Measurements from ENCODE around the gene PAPPA2.

PAPPA2 gene

GRCh38 chr1:176775378-176775777, 312.4 kb downstream of the PAPPA2 start:
- Histone ChIP-seq H4K20me1 (no peaks in the 10 kb centered on the region), H3K4me3 (no peak overlapping the region), H3K36me3 (no peaks in the 10 kb centered on the region), H3K4me2 (no peak overlapping the region), H3K4me1 (no peaks in the 10 kb centered on the region), H3K9ac (no peak overlapping the region), H3K27me3 (no peaks in the 10 kb centered on the region), H3K9me3 (no peaks in the 10 kb centered on the region), H3K27ac (no peak overlapping the region)
- no peak for TF ChIP-seq Cebpa-rat (IDR thresholded peaks at IDR 0.05)

GRCh38 chr1:176775996-176776395, 313.0 kb downstream of the PAPPA2 start:
- H3K36me3 ChIP-seq = no peaks in the 10 kb centered on the region
- TF ChIP-seq Cebpa-rat (IDR thresholded peaks at IDR 0.05) = no peak

GRCh38 chr1:176778056-176778455, 315.1 kb downstream of the PAPPA2 start:
- no peak for TF ChIP-seq Cebpa-rat (IDR thresholded peaks at IDR 0.05)

More at GRCh38 chr1:176775996-176776395, 313.0 kb downstream of the PAPPA2 start:
- H3K4me2 ChIP-seq = no peak overlapping the region
- no peak overlapping the region for H3K4me3 ChIP-seq
- H3K9me3 ChIP-seq = no peaks in the 10 kb centered on the region
- no peaks in the 10 kb centered on the region for H4K20me1 ChIP-seq
- H3K27me3 ChIP-seq = no peaks in the 10 kb centered on the region
- no peak overlapping the region for H3K9ac ChIP-seq
- H3K4me1 ChIP-seq = no peaks in the 10 kb centered on the region
- no peak overlapping the region for H3K27ac ChIP-seq

GRCh38 chr1:176779992-176780328, 317.0 kb downstream of the PAPPA2 start:
- no peak overlapping the region for H3K27ac ChIP-seq
- H3K27me3 ChIP-seq = no peaks in the 10 kb centered on the region
- H4K20me1 ChIP-seq = no peaks in the 10 kb centered on the region
- no peaks in the 10 kb centered on the region for H3K4me1 ChIP-seq
- no peak overlapping the region for H3K9ac ChIP-seq
- no peaks in the 10 kb centered on the region for H3K9me3 ChIP-seq
- H3K4me3 ChIP-seq = no peak overlapping the region
- H3K4me2 ChIP-seq = no peak overlapping the region
- no peaks in the 10 kb centered on the region for H3K36me3 ChIP-seq
- no peak for TF ChIP-seq Cebpa-rat (IDR thresholded peaks at IDR 0.05)

More at GRCh38 chr1:176778056-176778455, 315.1 kb downstream of the PAPPA2 start:
- Histone ChIP-seq H3K36me3 (no peaks in the 10 kb centered on the region), H3K4me3 (no peak overlapping the region), H3K4me2 (no peak overlapping the region), H3K4me1 (no peaks in the 10 kb centered on the region), H4K20me1 (no peaks in the 10 kb centered on the region), H3K27ac (no peak overlapping the region), H3K27me3 (no peaks in the 10 kb centered on the region), H3K9me3 (no peaks in the 10 kb centered on the region), H3K9ac (no peak overlapping the region)

GRCh38 chr1:176783309-176783708, 320.3 kb downstream of the PAPPA2 start:
- Histone ChIP-seq H3K4me2 (no peak overlapping the region), H3K36me3 (no peaks in the 10 kb centered on the region), H3K9ac (no peak overlapping the region), H3K4me3 (no peak overlapping the region), H3K27ac (no peak overlapping the region), H4K20me1 (no peaks in the 10 kb centered on the region), H3K9me3 (no peaks in the 10 kb centered on the region), H3K27me3 (no peaks in the 10 kb centered on the region), H3K4me1 (no peaks in the 10 kb centered on the region)
- no peak for TF ChIP-seq Cebpa-rat (IDR thresholded peaks at IDR 0.05)

GRCh38 chr1:176785056-176785455, 322.1 kb downstream of the PAPPA2 start:
- no peaks in the 10 kb centered on the region for H3K36me3 ChIP-seq
- no peaks in the 10 kb centered on the region for H3K9me3 ChIP-seq
- H4K20me1 ChIP-seq = no peaks in the 10 kb centered on the region
- H3K4me1 ChIP-seq = no peaks in the 10 kb centered on the region
- H3K4me3 ChIP-seq = no peak overlapping the region
- H3K9ac ChIP-seq = no peak overlapping the region
- TF ChIP-seq Cebpa-rat (IDR thresholded peaks at IDR 0.05) = no peak
- H3K4me2 ChIP-seq = no peak overlapping the region
- no peaks in the 10 kb centered on the region for H3K27me3 ChIP-seq
- H3K27ac ChIP-seq = no peak overlapping the region

GRCh38 chr1:176785791-176786190, 322.8 kb downstream of the PAPPA2 start:
- TF ChIP-seq Cebpa-rat (IDR thresholded peaks at IDR 0.05) = no peak
- Histone ChIP-seq H3K4me1 (no peaks in the 10 kb centered on the region), H3K36me3 (no peaks in the 10 kb centered on the region), H3K9me3 (no peaks in the 10 kb centered on the region), H3K4me2 (no peak overlapping the region), H4K20me1 (no peaks in the 10 kb centered on the region), H3K27ac (no peak overlapping the region), H3K4me3 (no peak overlapping the region), H3K9ac (no peak overlapping the region), H3K27me3 (no peaks in the 10 kb centered on the region)

GRCh38 chr1:176786274-176786673, 323.3 kb downstream of the PAPPA2 start:
- H3K27ac ChIP-seq = no peak overlapping the region
- TF ChIP-seq Cebpa-rat (IDR thresholded peaks at IDR 0.05) = no peak
- H3K9me3 ChIP-seq = no peaks in the 10 kb centered on the region
- H3K27me3 ChIP-seq = no peaks in the 10 kb centered on the region
- H3K4me3 ChIP-seq = no peak overlapping the region
- no peaks in the 10 kb centered on the region for H3K36me3 ChIP-seq
- H3K4me2 ChIP-seq = no peak overlapping the region
- H4K20me1 ChIP-seq = no peaks in the 10 kb centered on the region
- H3K4me1 ChIP-seq = no peaks in the 10 kb centered on the region
- H3K9ac ChIP-seq = no peak overlapping the region

GRCh38 chr1:176789571-176790090, 326.7 kb downstream of the PAPPA2 start:
- Histone ChIP-seq H3K36me3 (no peaks in the 10 kb centered on the region), H4K20me1 (no peaks in the 10 kb centered on the region), H3K4me1 (no peaks in the 10 kb centered on the region), H3K4me3 (no peak overlapping the region), H3K27me3 (no peaks in the 10 kb centered on the region), H3K9ac (no peak overlapping the region), H3K27ac (no peak overlapping the region), H3K4me2 (no peak overlapping the region), H3K9me3 (no peaks in the 10 kb centered on the region)
- no peak; the same call in 1 of the 2 replicates for TF ChIP-seq Cebpa-rat (IDR thresholded peaks at IDR 0.05)

- no peaks in the 10 kb centered on the region for H3K9me3 ChIP-seq
- H3K4me2 ChIP-seq = no peak overlapping the region
- TF ChIP-seq Cebpa-rat (IDR thresholded peaks at IDR 0.05) = no peak
- no peaks in the 10 kb centered on the region for H4K20me1 ChIP-seq
- H3K36me3 ChIP-seq = no peaks in the 10 kb centered on the region
- H3K4me3 ChIP-seq = no peak overlapping the region
- no peak overlapping the region for H3K27ac ChIP-seq
- no peak overlapping the region for H3K9ac ChIP-seq
- H3K27me3 ChIP-seq = no peaks in the 10 kb centered on the region
- H3K4me1 ChIP-seq = no peaks in the 10 kb centered on the region
These were observed 327.8 kb downstream of the PAPPA2 start for GRCh38 chr1:176790786-176791185.

GRCh38 chr1:176791906-176792305, 328.9 kb downstream of the PAPPA2 start:
- H3K4me3 ChIP-seq = no peak overlapping the region
- H3K27ac ChIP-seq = no peak overlapping the region
- no peaks in the 10 kb centered on the region for H3K9me3 ChIP-seq
- no peaks in the 10 kb centered on the region for H4K20me1 ChIP-seq
- H3K9ac ChIP-seq = no peak overlapping the region
- no peaks in the 10 kb centered on the region for H3K36me3 ChIP-seq
- no peak overlapping the region for H3K4me2 ChIP-seq
- H3K4me1 ChIP-seq = no peaks in the 10 kb centered on the region
- no peaks in the 10 kb centered on the region for H3K27me3 ChIP-seq
- no peak for TF ChIP-seq Cebpa-rat (IDR thresholded peaks at IDR 0.05)
